GM12892 (cell line): Measurements from ENCODE around the gene FGFRL1.

Source experiments
- DNase-seq: peaks from one replicate; pipeline ENCODE4 v3.0.0; 2011; ENCODE audit not compliant: insufficient read length
- FAIRE-seq: peaks from 2 replicates; lab custom pipeline; 2011; peaks lifted over from hg19 to GRCh38; lab: Jason Lieb, UNC
- POLR2A ChIP-seq: IDR thresholded peaks from 2 replicates; pipeline ENCODE4 v1.6.1; 2011; ENCODE audit warnings: low read depth, low read length, control low read depth
- POLR2AphosphoS5 ChIP-seq: IDR thresholded peaks from 2 replicates; pipeline ENCODE4 v1.6.1; 2011; ENCODE audit warnings: low read depth, low read length, control low read depth
- TAF1 ChIP-seq: IDR thresholded peaks from 2 replicates; pipeline ENCODE4 v1.6.1; 2011; ENCODE audit warnings: low read depth, mild to moderate bottlenecking, control low read depth, low read length, borderline replicate concordance

FGFRL1 gene

DNA sequence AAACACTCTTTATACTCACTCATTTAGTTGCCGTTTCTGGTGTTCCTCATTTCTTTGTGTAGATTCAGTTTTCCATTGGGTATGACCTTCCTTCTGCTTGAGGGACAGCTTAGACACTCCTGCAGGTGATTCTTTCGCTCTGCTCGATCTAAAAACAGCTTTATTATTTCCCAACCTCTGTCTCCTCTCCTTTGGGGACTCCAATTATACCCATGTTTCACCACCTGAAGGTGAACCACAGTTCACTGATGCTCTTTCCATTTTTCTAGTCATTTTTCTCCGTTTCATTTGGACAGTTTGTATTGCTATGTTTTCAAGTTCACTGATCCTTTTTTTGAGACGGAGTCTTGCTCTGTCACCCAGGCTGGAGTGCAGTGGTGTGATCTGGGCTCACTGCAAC, 4.6 kb upstream of the FGFRL1 start:
- TF ChIP-seq POLR2A (no peak), TAF1 (no peak), POLR2AphosphoS5 (no peak)
- DNase-seq: no peak
- FAIRE-seq: no peak

GRCh38 chr4:1008840-1009541, 2.4 kb upstream of the FGFRL1 start:
- no peak for DNase-seq
- FAIRE-seq: no peak
- no peak for TF ChIP-seq POLR2A
- no peak for TF ChIP-seq TAF1
- TF ChIP-seq POLR2AphosphoS5: no peak

- DNase-seq: peak; percentile 69
- peak; percentile 80 for FAIRE-seq
- TF ChIP-seq POLR2A: no peak
Observed at GRCh38 chr4:1009542-1010394, 1.7 kb upstream of the FGFRL1 start.

DNA sequence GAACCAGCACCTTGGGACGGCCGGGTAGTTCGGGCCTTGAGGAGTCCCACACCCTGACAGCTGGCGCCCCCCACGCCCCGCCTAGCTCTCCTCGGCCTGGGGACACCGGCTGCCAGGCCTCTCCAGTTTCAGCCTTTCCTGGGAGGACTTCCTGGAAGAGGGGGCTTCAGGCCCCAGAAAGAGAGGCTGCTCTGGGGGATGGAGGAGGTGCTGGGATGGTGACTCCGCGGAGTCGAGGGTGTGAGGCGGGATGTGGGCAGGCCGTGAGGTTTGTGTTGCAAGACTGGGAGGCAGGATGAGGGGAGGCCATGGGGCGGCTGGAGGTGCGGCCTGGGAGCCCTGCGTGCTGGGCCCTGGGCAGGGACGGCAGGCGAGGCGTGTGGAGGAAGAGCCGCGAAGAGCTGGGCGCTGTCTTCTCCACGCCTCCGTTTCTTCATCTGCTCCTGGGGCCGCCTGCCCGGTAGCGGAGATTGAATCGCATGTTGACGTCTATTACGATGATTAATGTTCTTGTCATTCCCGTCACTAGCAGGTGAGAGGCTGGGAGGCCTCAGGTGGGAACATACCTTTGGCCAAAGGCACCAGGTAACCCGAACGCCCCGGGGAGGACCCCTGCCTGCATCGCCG, 918 bp upstream of the FGFRL1 start:
- no peak for DNase-seq
- FAIRE-seq: no peak
- TF ChIP-seq TAF1: no peak
- no peak for TF ChIP-seq POLR2AphosphoS5
- TF ChIP-seq POLR2A: no peak

GRCh38 chr4:1011666-1012033, 224 bp downstream of the FGFRL1 start:
- TF ChIP-seq POLR2AphosphoS5 (no peak), POLR2A (no peak), TAF1 (no peak)
- FAIRE-seq (no peak), DNase-seq (no peak)

DNA sequence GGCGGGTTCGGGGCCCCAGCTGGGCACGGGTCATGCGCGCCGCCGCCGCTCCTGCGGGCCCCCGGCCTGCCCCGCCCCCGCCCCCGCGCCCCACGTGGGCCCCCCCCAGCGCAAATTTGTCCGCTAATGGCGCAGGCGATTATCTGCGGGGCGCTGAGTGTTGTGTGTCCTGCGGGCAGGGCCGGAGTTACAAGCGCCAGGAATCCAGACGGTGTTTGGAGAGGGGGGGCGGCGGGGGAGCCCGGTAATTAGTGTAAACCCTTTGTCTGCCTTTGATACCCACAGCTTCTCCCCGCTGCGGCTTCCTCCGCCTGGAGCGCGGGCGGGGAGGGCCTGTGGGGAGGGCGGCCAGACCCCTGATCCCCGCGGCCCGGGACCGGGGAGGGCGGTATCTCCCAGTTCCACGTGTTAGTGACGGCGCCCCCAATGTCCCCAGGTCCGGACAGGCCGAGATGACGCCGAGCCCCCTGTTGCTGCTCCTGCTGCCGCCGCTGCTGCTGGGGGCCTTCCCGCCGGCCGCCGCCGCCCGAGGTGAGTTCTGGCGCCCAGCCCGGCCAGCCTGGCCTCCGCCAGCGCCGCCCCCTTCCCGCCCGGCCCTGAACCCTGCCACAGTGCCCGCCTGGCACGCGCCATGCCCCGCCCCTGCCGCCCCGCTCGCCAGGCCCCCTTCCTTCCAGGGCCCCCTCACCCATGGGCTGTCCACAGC, 761 bp downstream of the FGFRL1 start:
- TF ChIP-seq POLR2AphosphoS5 (no peak), POLR2A (no peak), TAF1 (no peak)
- FAIRE-seq (no peak), DNase-seq (no peak)

- FAIRE-seq: no peak
- TF ChIP-seq POLR2AphosphoS5 (no peak), POLR2A (no peak), TAF1 (no peak)
- DNase-seq: no peak
Observed at GRCh38 chr4:1013225-1014073, 2.0 kb downstream of the FGFRL1 start.

- TF ChIP-seq POLR2A (no peak), TAF1 (no peak)
- DNase-seq: no peak
- no peak for FAIRE-seq
Observed at GRCh38 chr4:1014291-1015167, 3.1 kb downstream of the FGFRL1 start.

- FAIRE-seq (no peak), DNase-seq (no peak)
- no peak for TF ChIP-seq POLR2AphosphoS5
- TF ChIP-seq POLR2A: no peak
- TF ChIP-seq TAF1: no peak
Observed at GRCh38 chr4:1015179-1015578, 3.8 kb downstream of the FGFRL1 start.

GRCh38 chr4:1015746-1016145, 4.3 kb downstream of the FGFRL1 start:
- TF ChIP-seq POLR2A: no peak
- no peak for TF ChIP-seq POLR2AphosphoS5
- TF ChIP-seq TAF1: no peak
- FAIRE-seq: no peak
- no peak for DNase-seq
